ENCODE results near the gene ALDOA. TPM values are rescaled to one million over a fixed set of nuclear protein-coding genes. Genes with fewer than 3 reads are reported as not detected.
A peak's percentile ranks its signal among the peaks of the same experiment; 100 is the strongest.

Gene ALDOA
- total RNA-seq, 2 experiments from 2014 or later, result 1,486 to 1,632 TPM

DNA sequence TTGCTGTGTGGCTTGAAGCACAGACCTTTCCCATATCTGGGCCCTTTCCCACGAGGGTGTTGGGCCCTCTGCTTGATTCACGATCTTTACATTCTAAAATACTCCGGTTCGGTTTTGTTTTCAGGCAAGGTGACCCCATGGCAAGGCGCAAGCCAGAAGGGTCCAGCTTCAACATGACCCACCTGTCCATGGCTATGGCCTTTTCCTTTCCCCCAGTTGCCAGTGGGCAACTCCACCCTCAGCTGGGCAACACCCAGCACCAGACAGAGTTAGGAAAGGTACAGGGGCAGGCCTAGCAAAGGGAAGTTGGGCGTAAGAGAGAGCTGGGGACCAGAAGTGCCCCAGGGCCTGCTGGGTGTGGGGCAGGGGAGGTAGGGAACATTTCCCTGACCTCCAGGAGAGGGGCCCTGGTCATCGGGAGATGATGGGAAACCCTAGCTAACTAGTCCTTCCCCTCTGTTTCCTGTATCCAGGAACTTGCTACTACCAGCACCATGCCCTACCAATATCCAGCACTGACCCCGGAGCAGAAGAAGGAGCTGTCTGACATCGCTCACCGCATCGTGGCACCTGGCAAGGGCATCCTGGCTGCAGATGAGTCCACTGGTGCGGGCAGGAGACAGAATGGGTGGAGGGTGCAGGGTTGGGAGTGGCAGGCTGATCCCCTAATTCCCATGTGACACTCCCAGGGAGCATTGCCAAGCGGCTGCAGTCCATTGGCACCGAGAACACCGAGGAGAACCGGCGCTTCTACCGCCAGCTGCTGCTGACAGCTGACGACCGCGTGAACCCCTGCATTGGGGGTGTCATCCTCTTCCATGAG lies 1.4 kb downstream of the ALDOA start:
- Mint-ChIP-seq H3K4me1 (peaks cover 25% of the 10 kb centered on the region), H3K4me3 (peak overlapping the region; percentile 100), H3K9me3 (no peaks in the 10 kb centered on the region), H3K27ac (peak overlapping the region; percentile 98), H3K27me3 (no peaks in the 10 kb centered on the region), H3K36me3 (peaks cover 36% of the 10 kb centered on the region)
- POLR2A ChIA-PET, result interaction anchor here (0.7 to 6.1 kb wide), 11 partner anchors 10 to 866 kb away, joined by 3 to 102 read pairs (median 5); partner anchors contain the start of genes CORO1A, MAZ, PPP4C and TBX6
- DNase-seq (no peak), ATAC-seq (ENCODE audit: low read depth) (no peak)

DNA sequence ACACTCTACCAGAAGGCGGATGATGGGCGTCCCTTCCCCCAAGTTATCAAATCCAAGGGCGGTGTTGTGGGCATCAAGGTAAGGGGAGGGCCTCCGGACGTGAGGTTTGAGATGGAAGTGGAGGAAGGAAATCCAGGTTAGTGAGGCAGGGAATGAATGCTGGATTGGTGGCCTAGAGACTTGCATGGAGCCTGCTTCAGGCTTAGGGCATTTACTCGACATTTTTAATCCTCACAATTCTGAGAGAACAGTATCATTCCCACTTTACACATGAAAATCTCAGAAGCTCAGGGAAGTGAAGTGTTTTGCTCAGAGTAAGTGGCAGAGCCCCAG lies 2.0 kb downstream of the ALDOA start:
- Mint-ChIP-seq H3K36me3 (peaks cover 40% of the 10 kb centered on the region), H3K4me1 (peaks cover 25% of the 10 kb centered on the region), H3K27ac (peak overlapping the region; percentile 98), H3K4me3 (peak overlapping the region; percentile 100), H3K27me3 (no peaks in the 10 kb centered on the region), H3K9me3 (no peaks in the 10 kb centered on the region)
- POLR2A ChIA-PET, result interaction anchor here (0.6 to 6.1 kb wide), 4 partner anchors 24 to 1802 kb away, joined by 4 to 102 read pairs (median 36); partner anchors contain the start of genes CORO1A, TBX6 and YPEL3
- ATAC-seq (ENCODE audit: low read depth) (no peak), DNase-seq (no peak)

DNA sequence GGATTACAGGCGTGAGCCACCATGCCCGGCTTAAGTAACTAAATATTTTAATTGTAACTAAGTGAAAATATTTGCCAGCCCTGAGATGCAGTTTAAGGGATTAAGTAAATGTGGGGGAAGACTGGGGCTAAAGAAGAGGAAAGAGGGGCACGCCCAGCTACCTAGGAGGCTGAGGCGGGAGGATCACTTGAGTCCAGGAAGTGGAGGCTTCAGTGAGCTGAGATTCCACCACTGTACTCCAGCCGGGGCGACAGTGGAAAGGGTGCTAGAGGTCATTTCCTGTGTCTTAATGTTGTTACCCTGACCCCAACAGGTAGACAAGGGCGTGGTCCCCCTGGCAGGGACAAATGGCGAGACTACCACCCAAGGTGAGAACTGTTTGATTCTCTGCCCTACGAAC lies 2.8 kb downstream of the ALDOA start:
- DNase-seq (no peak), ATAC-seq (ENCODE audit: low read depth) (no peak)
- peaks cover 40% of the 10 kb centered on the region for H3K36me3 Mint-ChIP-seq
- no peaks in the 10 kb centered on the region for H3K9me3 Mint-ChIP-seq
- peak overlapping the region; percentile 68 for H3K4me3 Mint-ChIP-seq
- peak overlapping the region; percentile 75 for H3K27ac Mint-ChIP-seq
- POLR2A ChIA-PET, result interaction anchor here (0.6 to 6.1 kb wide), 4 partner anchors 8 to 1803 kb away, joined by 3 to 102 read pairs (median 4); partner anchors contain the start of genes CORO1A, TBX6 and YPEL3
- peaks cover 25% of the 10 kb centered on the region for H3K4me1 Mint-ChIP-seq
- no peaks in the 10 kb centered on the region for H3K27me3 Mint-ChIP-seq

DNA sequence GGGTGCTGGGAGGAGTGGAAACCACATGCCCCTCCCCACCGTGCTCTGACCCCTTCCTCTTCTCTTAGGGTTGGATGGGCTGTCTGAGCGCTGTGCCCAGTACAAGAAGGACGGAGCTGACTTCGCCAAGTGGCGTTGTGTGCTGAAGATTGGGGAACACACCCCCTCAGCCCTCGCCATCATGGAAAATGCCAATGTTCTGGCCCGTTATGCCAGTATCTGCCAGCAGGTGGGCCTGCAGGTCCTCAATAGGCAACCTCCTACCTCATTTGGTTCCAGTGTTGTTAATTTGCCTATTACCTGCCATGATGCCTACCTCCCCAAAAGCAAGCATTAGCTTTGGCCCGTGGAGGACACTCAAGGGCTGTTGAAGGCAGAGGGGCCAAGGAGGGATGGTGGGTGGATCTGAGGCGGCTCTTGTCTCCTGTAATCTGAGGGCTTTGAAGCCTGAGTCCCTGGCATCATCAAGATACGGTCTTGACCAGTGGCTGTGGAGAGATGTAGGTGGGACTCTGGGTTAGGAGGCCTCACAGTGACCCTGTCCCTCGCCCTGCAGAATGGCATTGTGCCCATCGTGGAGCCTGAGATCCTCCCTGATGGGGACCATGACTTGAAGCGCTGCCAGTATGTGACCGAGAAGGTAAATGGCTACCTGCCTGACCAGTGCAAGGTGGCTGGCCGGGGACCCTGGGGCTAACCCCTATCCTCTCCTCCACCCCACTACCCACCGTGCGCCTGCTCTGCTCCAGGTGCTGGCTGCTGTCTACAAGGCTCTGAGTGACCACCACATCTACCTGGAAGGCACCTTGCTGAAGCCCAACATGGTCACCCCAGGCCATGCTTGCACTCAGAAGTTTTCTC lies 3.4 kb downstream of the ALDOA start:
- ATAC-seq (ENCODE audit: low read depth) (no peak), DNase-seq (peak; percentile 60)
- Mint-ChIP-seq H3K9me3 (no peaks in the 10 kb centered on the region), H3K4me1 (peaks cover 24% of the 10 kb centered on the region), H3K36me3 (peaks cover 41% of the 10 kb centered on the region), H3K27me3 (no peaks in the 10 kb centered on the region), H3K27ac (peak overlapping the region; percentile 75), H3K4me3 (peak overlapping the region; percentile 68)
- POLR2A ChIA-PET, result interaction anchor here (1.5 to 6.1 kb wide), 2 partner anchors 8 to 22 kb away, joined by 3 to 102 read pairs; partner anchors contain the start of genes TBX6 and YPEL3

DNA sequence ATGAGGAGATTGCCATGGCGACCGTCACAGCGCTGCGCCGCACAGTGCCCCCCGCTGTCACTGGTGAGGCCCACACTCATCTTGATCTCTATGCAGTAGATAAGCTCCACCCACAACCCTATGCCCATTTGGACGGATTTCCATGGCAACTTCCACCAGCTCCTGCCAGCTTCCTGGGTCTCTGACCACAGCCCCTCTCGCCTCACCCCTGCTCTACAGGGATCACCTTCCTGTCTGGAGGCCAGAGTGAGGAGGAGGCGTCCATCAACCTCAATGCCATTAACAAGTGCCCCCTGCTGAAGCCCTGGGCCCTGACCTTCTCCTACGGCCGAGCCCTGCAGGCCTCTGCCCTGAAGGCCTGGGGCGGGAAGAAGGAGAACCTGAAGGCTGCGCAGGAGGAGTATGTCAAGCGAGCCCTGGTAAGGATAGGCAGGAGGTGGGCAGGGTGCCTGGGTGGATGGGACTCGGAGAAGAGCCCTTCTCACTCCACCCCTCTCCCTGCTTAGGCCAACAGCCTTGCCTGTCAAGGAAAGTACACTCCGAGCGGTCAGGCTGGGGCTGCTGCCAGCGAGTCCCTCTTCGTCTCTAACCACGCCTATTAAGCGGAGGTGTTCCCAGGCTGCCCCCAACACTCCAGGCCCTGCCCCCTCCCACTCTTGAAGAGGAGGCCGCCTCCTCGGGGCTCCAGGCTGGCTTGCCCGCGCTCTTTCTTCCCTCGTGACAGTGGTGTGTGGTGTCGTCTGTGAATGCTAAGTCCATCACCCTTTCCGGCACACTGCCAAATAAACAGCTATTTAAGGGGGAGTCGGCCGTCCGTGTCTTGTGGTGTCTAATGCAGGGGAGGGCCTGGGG lies 4.3 kb downstream of the ALDOA start:
- Mint-ChIP-seq H3K4me1 (peaks cover 27% of the 10 kb centered on the region), H3K4me3 (peak overlapping the region; percentile 42), H3K36me3 (peaks cover 41% of the 10 kb centered on the region), H3K27me3 (no peaks in the 10 kb centered on the region), H3K27ac (peak overlapping the region; percentile 65), H3K9me3 (no peaks in the 10 kb centered on the region)
- DNase-seq, result no peak
- POLR2A ChIA-PET, result interaction anchor here (1.2 kb wide), 1 partner anchor 22 kb away, joined by 4 read pairs; the partner anchor contains the start of gene TBX6
- no peak for ATAC-seq (ENCODE audit: low read depth)

DNA sequence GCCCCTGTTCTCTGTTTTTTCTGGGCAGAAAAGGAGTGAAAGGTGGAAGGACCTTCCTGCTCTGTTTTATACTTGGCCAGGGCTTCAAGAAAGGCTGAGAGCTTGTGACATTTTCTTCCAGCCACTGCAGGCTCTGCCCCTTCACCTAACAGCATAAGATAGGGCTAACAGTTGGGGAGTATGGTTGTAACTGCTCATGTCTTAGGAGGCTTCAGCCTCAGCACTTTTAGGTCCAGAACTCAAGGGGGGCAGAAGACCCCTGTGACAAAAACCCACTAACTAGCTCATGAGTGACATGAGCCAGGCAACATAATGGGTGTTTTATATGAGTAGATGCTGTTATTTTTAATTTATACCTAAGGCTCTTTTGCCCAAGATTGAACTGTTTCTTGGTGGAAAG lies 4.9 kb downstream of the ALDOA start:
- peaks cover 41% of the 10 kb centered on the region for H3K36me3 Mint-ChIP-seq
- H3K4me3 Mint-ChIP-seq, result peak overlapping the region; percentile 42
- H3K4me1 Mint-ChIP-seq, result peaks cover 30% of the 10 kb centered on the region
- DNase-seq (no peak), ATAC-seq (ENCODE audit: low read depth) (no peak)
- H3K27ac Mint-ChIP-seq, result peak overlapping the region; percentile 65
- POLR2A ChIA-PET, result interaction anchor here (1.2 kb wide), 1 partner anchor 21 kb away, joined by 4 read pairs; the partner anchor contains the start of gene TBX6
- no peaks in the 10 kb centered on the region for H3K27me3 Mint-ChIP-seq
- H3K9me3 Mint-ChIP-seq, result no peaks in the 10 kb centered on the region

DNA sequence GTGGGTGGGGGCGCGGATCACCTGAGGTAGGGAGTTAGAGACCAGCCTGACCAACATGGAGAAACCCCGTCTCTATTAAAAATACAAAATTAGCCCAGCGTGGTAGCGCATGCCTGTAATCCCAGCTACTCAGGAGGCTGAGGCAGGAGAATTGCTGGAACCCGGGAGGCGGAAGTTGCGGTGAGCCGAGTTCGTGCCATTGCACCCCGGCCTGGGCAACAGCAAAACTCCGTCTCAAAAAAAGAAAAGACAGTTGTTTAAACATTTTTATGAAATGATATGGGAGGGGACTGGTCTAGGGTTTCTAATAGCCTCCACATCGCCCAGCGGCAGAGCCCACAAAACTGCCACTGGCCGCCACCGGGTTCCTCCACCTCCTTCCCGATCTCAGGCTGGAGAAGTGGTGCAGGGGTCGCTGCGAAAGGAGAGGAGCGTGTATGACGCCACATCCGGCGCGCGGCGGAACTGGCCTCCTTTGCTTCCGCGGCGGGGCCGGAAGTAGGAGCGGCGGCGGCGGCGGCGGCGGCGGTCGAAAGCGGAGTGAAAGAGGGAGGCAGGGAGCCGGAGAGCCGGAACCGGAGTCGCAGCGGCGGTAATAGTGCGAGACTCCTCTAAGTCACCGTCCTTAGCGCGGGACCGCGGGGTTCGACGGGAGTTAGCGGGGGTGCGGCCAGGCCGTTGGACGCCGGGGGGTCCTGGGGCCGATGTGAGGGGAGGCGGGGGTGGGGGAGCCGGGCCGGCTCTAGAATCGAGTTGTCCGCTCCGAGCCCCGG lies 10.1 kb downstream of the ALDOA start, which contains the start of gene PPP4C:
Gene PPP4C (plus strand): TSS at position 492 of the 773 bp plus-strand sequence. CDS start 384 bp downstream, outside the sequence.
- Mint-ChIP-seq H3K27ac (peak within 1 kb of the TSS; percentile 93), H3K4me3 (peak within 1 kb of the TSS; percentile 88), H3K36me3 (peaks cover 36% of the 10 kb centered on the region), H3K27me3 (no peaks in the 10 kb centered on the region), H3K4me1 (peaks cover 29% of the 10 kb centered on the region), H3K9me3 (no peaks in the 10 kb centered on the region)
- ATAC-seq (ENCODE audit: low read depth) (peak; percentile 85), DNase-seq (peak; percentile 96)
- POLR2A ChIA-PET, result interaction anchor here (1.0 to 5.7 kb wide), 8 partner anchors 7 to 302 kb away, joined by 3 to 56 read pairs (median 6); partner anchors contain the start of genes ALDOA, CORO1A, TBX6 and YPEL3

DNA sequence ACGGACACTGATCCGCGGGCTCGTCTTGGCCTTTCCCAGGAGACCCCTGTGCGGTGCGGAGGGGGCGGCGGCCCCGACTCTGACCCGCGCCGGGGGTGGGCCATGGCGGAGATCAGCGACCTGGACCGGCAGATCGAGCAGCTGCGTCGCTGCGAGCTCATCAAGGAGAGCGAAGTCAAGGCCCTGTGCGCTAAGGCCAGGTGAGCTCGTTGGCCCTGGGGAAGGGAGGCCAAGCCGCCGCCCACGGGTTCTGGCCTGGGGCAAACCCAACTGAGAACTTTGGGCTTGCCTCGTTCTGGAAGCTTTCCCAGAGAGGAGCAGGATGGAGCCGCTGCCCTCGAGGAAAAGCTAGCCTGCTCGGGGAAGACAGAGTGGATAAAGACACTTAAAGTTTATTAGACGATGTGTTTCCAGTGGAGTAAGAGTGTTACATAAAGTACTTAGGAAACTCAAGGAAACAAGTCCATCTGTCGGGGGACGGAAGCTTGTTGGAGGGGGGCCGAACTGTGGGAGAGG lies 10.8 kb downstream of the ALDOA start:
- ATAC-seq (ENCODE audit: low read depth), result peak; percentile 25
- Mint-ChIP-seq H3K27me3 (no peaks in the 10 kb centered on the region), H3K36me3 (peaks cover 36% of the 10 kb centered on the region), H3K4me3 (peak overlapping the region; percentile 88), H3K27ac (peak overlapping the region; percentile 73), H3K9me3 (no peaks in the 10 kb centered on the region), H3K4me1 (peaks cover 29% of the 10 kb centered on the region)
- POLR2A ChIA-PET, result interaction anchor here (0.6 to 5.7 kb wide), 10 partner anchors 8 to 302 kb away, joined by 3 to 56 read pairs (median 6); partner anchors contain the start of genes ALDOA, CORO1A, TBX6 and YPEL3
- no peak for DNase-seq

DNA sequence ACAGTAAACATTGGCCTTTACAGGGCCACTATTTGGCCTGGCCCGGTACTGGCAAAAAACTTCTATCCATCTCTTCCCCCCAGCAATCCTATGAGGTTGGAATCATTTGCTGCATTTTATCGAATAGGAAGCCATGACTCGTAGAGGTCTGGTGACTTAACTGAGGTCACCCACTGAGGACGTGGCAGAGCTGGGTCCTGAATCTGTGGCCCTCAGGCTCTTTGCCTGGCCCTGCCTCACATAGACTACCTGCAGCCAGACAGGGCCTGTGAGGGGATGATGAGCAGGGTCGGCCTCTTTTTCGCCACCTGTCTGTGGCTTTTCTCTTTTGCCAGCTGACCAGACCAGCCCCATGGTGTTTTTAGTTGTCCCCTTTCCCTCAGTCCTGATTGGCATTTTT lies 12.1 kb downstream of the ALDOA start:
- peaks cover 29% of the 10 kb centered on the region for H3K4me1 Mint-ChIP-seq
- H3K9me3 Mint-ChIP-seq, result no peaks in the 10 kb centered on the region
- peaks cover 35% of the 10 kb centered on the region for H3K36me3 Mint-ChIP-seq
- ATAC-seq (ENCODE audit: low read depth), result no peak
- H3K4me3 Mint-ChIP-seq, result peak overlapping the region; percentile 88
- no peaks in the 10 kb centered on the region for H3K27me3 Mint-ChIP-seq
- peak overlapping the region; percentile 51 for H3K27ac Mint-ChIP-seq
- POLR2A ChIA-PET, result interaction anchor here (0.6 to 5.7 kb wide), 5 partner anchors 12 to 531 kb away, joined by 6 to 56 read pairs (median 18); partner anchors contain the start of genes ALDOA, CORO1A and TBX6
- DNase-seq, result no peak

DNA sequence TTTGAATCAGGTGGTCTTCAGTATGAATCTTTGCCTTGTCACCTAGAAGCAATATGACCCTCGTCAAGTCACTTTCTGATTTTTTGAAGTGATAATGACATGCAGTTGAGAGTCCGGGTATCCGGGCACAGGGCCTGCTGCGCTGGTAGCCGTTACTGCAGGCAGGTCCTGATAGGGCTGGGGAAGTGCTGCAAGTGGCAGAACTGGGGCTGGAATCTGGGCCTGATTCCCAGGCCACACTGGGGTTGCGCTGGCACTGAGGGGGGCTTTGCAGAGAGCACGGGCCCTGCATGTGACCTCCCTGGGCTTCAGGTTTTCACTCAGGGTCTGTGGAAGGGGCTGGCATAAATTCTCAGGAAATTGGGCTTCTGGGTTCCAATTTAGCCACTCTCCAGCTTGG lies 13.2 kb downstream of the ALDOA start:
- POLR2A ChIA-PET, result interaction anchor here (1.0 to 5.7 kb wide), 2 partner anchors 13 to 263 kb away, joined by 3 to 56 read pairs; partner anchors contain the start of genes ALDOA and PAGR1
- DNase-seq, result no peak
- Mint-ChIP-seq H3K9me3 (no peaks in the 10 kb centered on the region), H3K36me3 (peaks cover 38% of the 10 kb centered on the region), H3K27me3 (no peaks in the 10 kb centered on the region), H3K27ac (no peak overlapping the region), H3K4me3 (no peak overlapping the region), H3K4me1 (peaks cover 29% of the 10 kb centered on the region)
- no peak for ATAC-seq (ENCODE audit: low read depth)

DNA sequence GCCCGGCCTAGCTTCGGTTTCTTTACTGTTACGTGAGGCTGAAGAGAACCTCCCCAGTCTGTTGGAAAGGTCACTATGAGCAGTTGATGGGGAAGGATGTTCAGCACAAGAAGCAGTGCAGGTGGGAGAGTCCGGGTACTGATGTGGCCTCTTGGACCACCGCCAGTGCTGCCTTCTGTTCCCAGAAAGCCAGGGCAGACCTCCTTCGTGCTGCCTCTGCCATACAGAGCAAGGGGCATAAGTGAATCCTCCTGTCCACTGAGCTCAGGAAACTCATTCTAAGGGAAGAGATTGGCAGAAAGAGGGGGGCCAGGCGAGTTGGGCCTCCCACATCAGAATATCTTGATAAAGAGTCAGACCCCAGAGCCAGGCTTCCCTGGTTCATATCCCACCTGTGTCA lies 13.9 kb downstream of the ALDOA start:
- Mint-ChIP-seq H3K4me1 (peaks cover 32% of the 10 kb centered on the region), H3K27me3 (no peaks in the 10 kb centered on the region), H3K4me3 (no peak overlapping the region), H3K36me3 (peaks cover 40% of the 10 kb centered on the region), H3K9me3 (no peaks in the 10 kb centered on the region), H3K27ac (peak overlapping the region; percentile 30)
- ATAC-seq (ENCODE audit: low read depth) (no peak), DNase-seq (no peak)
- POLR2A ChIA-PET, result interaction anchor here (1.2 to 5.7 kb wide), 2 partner anchors 12 to 14 kb away, joined by 7 to 56 read pairs; partner anchors contain the start of genes ALDOA and TBX6

Measured in activated naive CD8-positive, alpha-beta T cell treated with anti-CD3 and anti-CD28 coated beads, Interleukin-2, amount 10 ng/mL, durations not matched to agents 7 days and 5 days (primary cell).